SK-N-MC (cell line): ENCODE measurements around the gene MAN1B1.

ENCODE experiments used
- DNase-seq: peaks from one replicate; pipeline ENCODE4 v3.0.0-alpha.2; 2011; ENCODE audit warnings: low read depth, low spot score
- H3K27ac ChIP-seq: fragments of 200-600 bp; sonication (generic); 2 replicates; pipeline ENCODE4 v1.5.1; 2016; ENCODE audit warnings: mixed run types
- H3K36me3 ChIP-seq: fragments of 200-600 bp; sonication (generic); 2 replicates; pipeline ENCODE4 v1.6.1; 2017; ENCODE audit warnings: antibody characterized with exemption, low read length, mixed read lengths; ENCODE audit not compliant: insufficient read depth
- H3K4me3 ChIP-seq: fragments of 200-600 bp; sonication (generic); 2 replicates; pipeline ENCODE4 v1.5.1; 2016
- H3K9ac ChIP-seq: fragments of 200-600 bp; sonication (generic); 2 replicates; pipeline ENCODE4 v1.8.0; 2017; ENCODE audit warnings: mixed run types, mixed read lengths; ENCODE audit not compliant: insufficient read length
- H3K9me3 ChIP-seq: fragments of 200-600 bp; sonication (generic); 2 replicates; pipeline ENCODE4 v1.6.1; 2017; ENCODE audit warnings: low read depth, mild to moderate bottlenecking, antibody characterized with exemption, low read length, moderate library complexity, mixed read lengths
- EZH2 ChIP-seq: fragments of 200-600 bp; sonication (generic); IDR thresholded peaks from one replicate; pipeline ENCODE4 v1.6.1; 2017; ENCODE audit warnings: antibody characterized with exemption
- FOXP2 ChIP-seq: optimal IDR thresholded peaks from 2 replicates; pipeline ENCODE3; 2011; ENCODE audit warnings: mild to moderate bottlenecking, moderate library complexity; ENCODE audit not compliant: insufficient read depth; ENCODE audit errors: extremely low read length, control extremely low read depth
- POLR2AphosphoS5 ChIP-seq: IDR thresholded peaks from 2 replicates; pipeline ENCODE4 v1.6.1; 2012; ENCODE audit warnings: mild to moderate bottlenecking, low read depth, low read length, borderline replicate concordance

The MAN1B1 gene

GRCh38 chr9:137042751-137043727, 43.7 kb upstream of the MAN1B1 start:
- DNase-seq: no peak
- Histone ChIP-seq H3K4me3 (no peak overlapping the region), H3K9ac (no peak overlapping the region), H3K9me3 (no peaks in the 10 kb centered on the region), H3K27ac (no peak overlapping the region), H3K36me3 (peaks cover 6% of the 10 kb centered on the region; the same call in 1 of the 2 replicates)
- TF ChIP-seq EZH2 (no peak), FOXP2 (no peak), POLR2AphosphoS5 (no peak)

GRCh38 chr9:137044037-137044436, 42.7 kb upstream of the MAN1B1 start:
- H3K36me3 ChIP-seq: peaks cover 6% of the 10 kb centered on the region; the same call in 1 of the 2 replicates
- TF ChIP-seq POLR2AphosphoS5: no peak
- no peak for TF ChIP-seq EZH2
- no peak for TF ChIP-seq FOXP2
- no peak for DNase-seq
- H3K27ac ChIP-seq: no peak overlapping the region
- H3K9ac ChIP-seq: no peak overlapping the region
- no peaks in the 10 kb centered on the region for H3K9me3 ChIP-seq
- H3K4me3 ChIP-seq: no peak overlapping the region

GRCh38 chr9:137044502-137045177, 42.1 kb upstream of the MAN1B1 start:
- no peak for TF ChIP-seq EZH2
- no peak for TF ChIP-seq FOXP2
- no peak for TF ChIP-seq POLR2AphosphoS5
- Histone ChIP-seq H3K4me3 (peak overlapping the region; percentile 92), H3K36me3 (peaks cover under 1% of the 10 kb centered on the region; the same call in 1 of the 2 replicates), H3K9ac (peak overlapping the region; percentile 59), H3K9me3 (no peaks in the 10 kb centered on the region), H3K27ac (no peak overlapping the region)
- no peak for DNase-seq

GRCh38 chr9:137045294-137046087, 41.3 kb upstream of the MAN1B1 start:
- DNase-seq: no peak
- H3K36me3 ChIP-seq: no peaks in the 10 kb centered on the region
- TF ChIP-seq FOXP2 (no peak), EZH2 (no peak), POLR2AphosphoS5 (no peak)
- H3K9ac ChIP-seq: peak overlapping the region; percentile 59
- no peak overlapping the region for H3K27ac ChIP-seq
- peak overlapping the region; percentile 92 for H3K4me3 ChIP-seq
- no peaks in the 10 kb centered on the region for H3K9me3 ChIP-seq

GRCh38 chr9:137046088-137046787, 40.5 kb upstream of the MAN1B1 start, which contains the start of gene NPDC1:
TSS of gene NPDC1 (minus strand) at chr9:137046177. CDS start at chr9:137045989, 188 bp downstream.
- no peak for DNase-seq
- no peaks in the 10 kb centered on the region for H3K9me3 ChIP-seq
- peak within 1 kb of the TSS; percentile 59 for H3K9ac ChIP-seq
- no peaks in the 10 kb centered on the region for H3K36me3 ChIP-seq
- no peak for TF ChIP-seq FOXP2
- TF ChIP-seq POLR2AphosphoS5: peak; percentile 62; the same call in 1 of the 2 replicates
- H3K4me3 ChIP-seq: peak within 1 kb of the TSS; percentile 92
- H3K27ac ChIP-seq: no peak within 1 kb of the TSS

- Histone ChIP-seq H3K9me3 (no peaks in the 10 kb centered on the region), H3K36me3 (no peaks in the 10 kb centered on the region), H3K4me3 (no peak overlapping the region; the same call in 1 of the 2 replicates), H3K9ac (no peak overlapping the region), H3K27ac (no peak overlapping the region)
- DNase-seq: no peak
- TF ChIP-seq FOXP2: no peak
- TF ChIP-seq EZH2: no peak
- no peak for TF ChIP-seq POLR2AphosphoS5
Observed at GRCh38 chr9:137048655-137049543, 37.9 kb upstream of the MAN1B1 start.
